CD1c-positive myeloid dendritic cell (primary cell): ENCODE results near the gene MYH16.
"Not testable (repeated sequence)": the region's sequence is repeated elsewhere in the genome, so short reads cannot be mapped to it uniquely, and the experiment has no call there.

Experiments used
- DNase-seq: peaks from one replicate; pipeline ENCODE4 v3.0.0-alpha.2; 2016; ENCODE audit errors: extremely low spot score

MYH16 gene

GRCh38 chr7:99258501-99258900, 14.1 kb upstream of the MYH16 start:
- no peak for DNase-seq

GRCh38 chr7:99260395-99260794, 12.2 kb upstream of the MYH16 start:
- no peak for DNase-seq

- DNase-seq = no peak
Measured at GRCh38 chr7:99261646-99262045, 11.0 kb upstream of the MYH16 start.

GRCh38 chr7:99265848-99266480, 6.7 kb upstream of the MYH16 start:
- no peak for DNase-seq

- no peak for DNase-seq
Measured at GRCh38 chr7:99267481-99267840, 5.2 kb upstream of the MYH16 start.

GRCh38 chr7:99267841-99268576, 4.6 kb upstream of the MYH16 start:
- DNase-seq = no peak

- no peak for DNase-seq
Measured at GRCh38 chr7:99268577-99268908, 4.1 kb upstream of the MYH16 start.

GRCh38 chr7:99270702-99271101, 1.9 kb upstream of the MYH16 start:
- no peak for DNase-seq

- not testable (repeated sequence) for DNase-seq
Measured at GRCh38 chr7:99273561-99273960, 922 bp downstream of the MYH16 start.

GRCh38 chr7:99274908-99275307, 2.3 kb downstream of the MYH16 start:
- not testable (repeated sequence) for DNase-seq

- DNase-seq = no peak
Measured at GRCh38 chr7:99275496-99275895, 2.9 kb downstream of the MYH16 start.

GRCh38 chr7:99278180-99278579, 5.5 kb downstream of the MYH16 start:
- DNase-seq = no peak

GRCh38 chr7:99284165-99284564, 11.5 kb downstream of the MYH16 start:
- DNase-seq = not testable (repeated sequence)

- no peak for DNase-seq
Measured at GRCh38 chr7:99287779-99288534, 15.3 kb downstream of the MYH16 start.

- DNase-seq = no peak
Measured at GRCh38 chr7:99289185-99289584, 16.5 kb downstream of the MYH16 start.

GRCh38 chr7:99290148-99290547, 17.5 kb downstream of the MYH16 start:
- not testable (repeated sequence) for DNase-seq

- no peak for DNase-seq
Measured at GRCh38 chr7:99290980-99291607, 18.5 kb downstream of the MYH16 start.

- DNase-seq = no peak
Measured at GRCh38 chr7:99292127-99292526, 19.5 kb downstream of the MYH16 start.

GRCh38 chr7:99293167-99293566, 20.5 kb downstream of the MYH16 start:
- DNase-seq = no peak

- no peak for DNase-seq
Measured at GRCh38 chr7:99293650-99294049, 21.0 kb downstream of the MYH16 start.

GRCh38 chr7:99296471-99296870, 23.8 kb downstream of the MYH16 start:
- no peak for DNase-seq

GRCh38 chr7:99301496-99301895, 28.9 kb downstream of the MYH16 start:
- DNase-seq = no peak
